ENCODE measurements around the gene SCAPER. TPM values are rescaled to one million over a fixed set of nuclear protein-coding genes. Genes with fewer than 3 reads are reported as not detected.

The SCAPER gene
- total RNA-seq, 1 experiment from 2014 or later = 10.3 TPM

DNA sequence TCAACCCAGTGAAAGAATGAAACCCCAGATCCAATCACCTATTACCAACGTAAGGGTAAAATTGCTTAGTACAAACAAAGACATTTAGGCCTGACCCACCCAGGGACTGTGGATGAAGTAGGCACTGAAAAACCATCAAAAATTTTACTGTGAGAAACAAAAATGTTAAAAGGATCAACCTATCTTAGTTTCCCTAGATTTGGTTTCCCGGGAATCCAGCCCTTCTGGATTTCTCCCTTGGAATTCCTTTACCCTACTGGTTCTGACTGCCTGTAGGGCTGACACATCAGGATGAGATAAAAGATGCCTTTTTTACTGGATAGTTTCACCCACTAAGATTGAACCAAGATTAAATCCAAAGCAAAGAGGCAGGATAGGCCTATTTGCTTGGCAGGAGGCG is 102.7 kb downstream of the SCAPER start:
- Mint-ChIP-seq H3K36me3 (no peaks in the 10 kb centered on the region), H3K27me3 (ENCODE audit: low read depth) (no peaks in the 10 kb centered on the region), H3K4me3 (no peak overlapping the region), H3K9me3 (no peaks in the 10 kb centered on the region), H3K27ac (peak overlapping the region; percentile 37; the same call in 1 of the 2 replicates), H3K4me1 (peaks cover 20% of the 10 kb centered on the region)
- DNase-seq (ENCODE audit: low spot score) (no peak), ATAC-seq (no peak)
- TF ChIP-seq MYBL2 (CRISPR knock-in tag; IDR thresholded peaks at IDR 0.05) (no peak), ZNF396 (CRISPR knock-in tag; IDR thresholded peaks at IDR 0.05; ENCODE audit: borderline replicate concordance) (no peak), GABPB1 (CRISPR knock-in tag; IDR thresholded peaks at IDR 0.05) (no peak), CREB1 (CRISPR knock-in tag; IDR thresholded peaks at IDR 0.05) (no peak), ESRRA (CRISPR knock-in tag; IDR thresholded peaks at IDR 0.05; ENCODE audit: borderline replicate concordance) (no peak), ZNF671 (CRISPR knock-in tag; IDR thresholded peaks at IDR 0.05) (no peak), TEAD1 (CRISPR knock-in tag; IDR thresholded peaks at IDR 0.05) (no peak), JAZF1 (CRISPR knock-in tag; IDR thresholded peaks at IDR 0.05) (no peak), SMAD4 (CRISPR knock-in tag; IDR thresholded peaks at IDR 0.05) (no peak), FOXJ3 (CRISPR knock-in tag; IDR thresholded peaks at IDR 0.05; ENCODE audit: borderline replicate concordance) (no peak), JUN (CRISPR knock-in tag; IDR thresholded peaks at IDR 0.05) (no peak), FOXP1 (CRISPR knock-in tag; IDR thresholded peaks at IDR 0.05; ENCODE audit: borderline replicate concordance) (no peak), EMX1 (CRISPR knock-in tag; IDR thresholded peaks at IDR 0.05) (no peak), ATF1 (CRISPR knock-in tag; IDR thresholded peaks at IDR 0.05) (no peak)
- TF ChIP-seq, protein P1, sequence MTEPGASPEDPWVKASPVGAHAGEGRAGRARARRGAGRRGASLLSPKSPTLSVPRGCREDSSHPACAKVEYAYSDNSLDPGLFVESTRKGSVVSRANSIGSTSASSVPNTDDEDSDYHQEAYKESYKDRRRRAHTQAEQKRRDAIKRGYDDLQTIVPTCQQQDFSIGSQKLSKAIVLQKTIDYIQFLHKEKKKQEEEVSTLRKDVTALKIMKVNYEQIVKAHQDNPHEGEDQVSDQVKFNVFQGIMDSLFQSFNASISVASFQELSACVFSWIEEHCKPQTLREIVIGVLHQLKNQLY (CRISPR knock-in tag; IDR thresholded peaks at IDR 0.05) = no peak
- TF ChIP-seq, protein P2, sequence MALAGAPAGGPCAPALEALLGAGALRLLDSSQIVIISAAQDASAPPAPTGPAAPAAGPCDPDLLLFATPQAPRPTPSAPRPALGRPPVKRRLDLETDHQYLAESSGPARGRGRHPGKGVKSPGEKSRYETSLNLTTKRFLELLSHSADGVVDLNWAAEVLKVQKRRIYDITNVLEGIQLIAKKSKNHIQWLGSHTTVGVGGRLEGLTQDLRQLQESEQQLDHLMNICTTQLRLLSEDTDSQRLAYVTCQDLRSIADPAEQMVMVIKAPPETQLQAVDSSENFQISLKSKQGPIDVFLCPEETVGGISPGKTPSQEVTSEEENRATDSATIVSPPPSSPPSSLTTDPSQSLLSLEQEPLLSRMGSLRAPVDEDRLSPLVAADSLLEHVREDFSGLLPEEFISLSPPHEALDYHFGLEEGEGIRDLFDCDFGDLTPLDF (CRISPR knock-in tag; IDR thresholded peaks at IDR 0.05) = no peak
- TF ChIP-seq, protein P3, sequence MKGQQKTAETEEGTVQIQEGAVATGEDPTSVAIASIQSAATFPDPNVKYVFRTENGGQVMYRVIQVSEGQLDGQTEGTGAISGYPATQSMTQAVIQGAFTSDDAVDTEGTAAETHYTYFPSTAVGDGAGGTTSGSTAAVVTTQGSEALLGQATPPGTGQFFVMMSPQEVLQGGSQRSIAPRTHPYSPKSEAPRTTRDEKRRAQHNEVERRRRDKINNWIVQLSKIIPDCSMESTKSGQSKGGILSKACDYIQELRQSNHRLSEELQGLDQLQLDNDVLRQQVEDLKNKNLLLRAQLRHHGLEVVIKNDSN (CRISPR knock-in tag; IDR thresholded peaks at IDR 0.05) = no peak
- TF ChIP-seq, protein P4, sequence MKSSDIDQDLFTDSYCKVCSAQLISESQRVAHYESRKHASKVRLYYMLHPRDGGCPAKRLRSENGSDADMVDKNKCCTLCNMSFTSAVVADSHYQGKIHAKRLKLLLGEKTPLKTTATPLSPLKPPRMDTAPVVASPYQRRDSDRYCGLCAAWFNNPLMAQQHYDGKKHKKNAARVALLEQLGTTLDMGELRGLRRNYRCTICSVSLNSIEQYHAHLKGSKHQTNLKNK (CRISPR knock-in tag; IDR thresholded peaks at IDR 0.05) = no peak
- TF ChIP-seq, protein P5, sequence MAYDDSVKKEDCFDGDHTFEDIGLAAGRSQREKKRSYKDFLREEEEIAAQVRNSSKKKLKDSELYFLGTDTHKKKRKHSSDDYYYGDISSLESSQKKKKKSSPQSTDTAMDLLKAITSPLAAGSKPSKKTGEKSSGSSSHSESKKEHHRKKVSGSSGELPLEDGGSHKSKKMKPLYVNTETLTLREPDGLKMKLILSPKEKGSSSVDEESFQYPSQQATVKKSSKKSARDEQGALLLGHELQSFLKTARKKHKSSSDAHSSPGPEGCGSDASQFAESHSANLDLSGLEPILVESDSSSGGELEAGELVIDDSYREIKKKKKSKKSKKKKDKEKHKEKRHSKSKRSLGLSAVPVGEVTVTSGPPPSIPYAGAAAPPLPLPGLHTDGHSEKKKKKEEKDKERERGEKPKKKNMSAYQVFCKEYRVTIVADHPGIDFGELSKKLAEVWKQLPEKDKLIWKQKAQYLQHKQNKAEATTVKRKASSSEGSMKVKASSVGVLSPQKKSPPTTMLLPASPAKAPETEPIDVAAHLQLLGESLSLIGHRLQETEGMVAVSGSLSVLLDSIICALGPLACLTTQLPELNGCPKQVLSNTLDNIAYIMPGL (CRISPR knock-in tag; IDR thresholded peaks at IDR 0.05) = no peak
- ChIA-PET CTCF (no interaction called here), POLR2A (no interaction called here)

DNA sequence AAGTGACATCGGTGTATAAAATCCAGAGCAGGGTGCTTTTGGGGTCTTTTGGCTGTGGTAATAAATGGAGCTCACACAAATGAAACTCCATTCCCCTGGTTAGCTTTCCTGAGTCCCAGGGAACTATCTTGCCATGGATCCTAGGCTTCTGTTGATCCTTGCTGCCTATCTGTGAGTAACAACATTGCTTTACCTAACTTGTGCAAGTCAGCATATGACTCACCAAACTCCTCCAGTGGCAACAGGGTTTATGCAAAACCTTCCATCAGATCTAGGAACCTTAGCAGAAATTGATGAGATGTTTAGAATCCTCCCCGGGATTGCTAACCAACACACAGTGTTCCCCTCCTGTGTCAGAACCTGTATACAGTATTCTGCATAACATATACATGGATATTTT is 105.4 kb downstream of the SCAPER start:
- no peaks in the 10 kb centered on the region for H3K27me3 Mint-ChIP-seq (ENCODE audit: low read depth)
- TF ChIP-seq RORB (CRISPR knock-in tag; IDR thresholded peaks at IDR 0.05) (no peak), MXD4 (CRISPR knock-in tag; IDR thresholded peaks at IDR 0.05; ENCODE audit: borderline replicate concordance) (no peak), RELA (CRISPR knock-in tag; IDR thresholded peaks at IDR 0.05; ENCODE audit: borderline replicate concordance) (no peak), ZNF138 (CRISPR knock-in tag; conservative IDR thresholded peaks at IDR 0.05) (no peak), NR3C1 (CRISPR knock-in tag; conservative IDR thresholded peaks at IDR 0.05; ENCODE audit: low read depth) (no peak)
- TF ChIP-seq, protein P2 (CRISPR knock-in tag; IDR thresholded peaks at IDR 0.05) = no peak
- no peak overlapping the region for H3K4me3 Mint-ChIP-seq
- ChIA-PET POLR2A (no interaction called here), CTCF (no interaction called here)
- DNase-seq (ENCODE audit: low spot score) (no peak), ATAC-seq (no peak)
- no peak overlapping the region for H3K27ac Mint-ChIP-seq
- no peaks in the 10 kb centered on the region for H3K36me3 Mint-ChIP-seq
- H3K9me3 Mint-ChIP-seq = no peaks in the 10 kb centered on the region
- H3K4me1 Mint-ChIP-seq = peaks cover 21% of the 10 kb centered on the region

All from WTC11 (cell line).